ENCODE data around the gene CHRNA4.

CHRNA4 gene

DNA sequence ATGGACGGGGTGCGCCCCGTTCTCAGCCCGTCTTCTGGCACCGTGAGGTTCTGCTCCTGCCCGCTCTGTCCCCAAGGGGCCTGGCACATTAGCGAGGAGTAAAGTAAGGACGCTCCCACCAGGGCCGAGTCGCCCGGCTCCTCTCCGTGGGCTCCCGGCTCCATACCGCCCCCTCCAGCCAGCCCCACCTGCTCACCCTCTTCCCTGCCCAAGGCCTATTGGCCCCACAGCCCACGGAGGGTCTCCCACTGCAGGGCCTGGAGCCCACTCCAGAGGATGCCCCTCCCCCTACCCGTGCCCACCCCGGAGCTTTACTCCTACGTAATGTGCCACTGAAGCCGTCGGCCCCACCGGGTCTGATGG lies 47.5 kb upstream of the CHRNA4 start:
- Histone ChIP-seq H3K4ac (ENCODE audit: low read length) (no peak overlapping the region), H2BK15ac (ENCODE audit: low read length) (peak overlapping the region; percentile 75), H3K14ac (ENCODE audit: low read length) (no peak overlapping the region), H3K4me3 (ENCODE audit: low read length in 2 of 2) (no peak overlapping the region), H2BK120ac (ENCODE audit: low read depth, low read length) (peak overlapping the region; percentile 61), H3K4me1 (ENCODE audit: control insufficient read depth in 2 of 2, insufficient read depth in 1 of 2, low read depth in 1 of 2, low read length in 2 of 2) (peaks cover 2 to 11% of the 10 kb centered on the region in 2 donors), H2BK12ac (ENCODE audit: low read length) (no peak overlapping the region), H3K9ac (ENCODE audit: low read depth, low read length, poor library complexity) (no peak overlapping the region), H3K27me3 (ENCODE audit: control insufficient read depth in 3 of 3, insufficient read depth in 3 of 3, low read depth in 1 of 3, low read length in 3 of 3) (no peaks in the 10 kb centered on the region), H4K8ac (ENCODE audit: low read depth, low read length) (no peak overlapping the region), H3K18ac (ENCODE audit: low read length) (peak overlapping the region; percentile 64), H3K9me3 (replicated peaks in 1 of 2; ENCODE audit: control insufficient read depth in 2 of 2, insufficient read depth in 1 of 2, low read depth in 1 of 2, low read length in 2 of 2) (peaks cover 0 to 2% of the 10 kb centered on the region in 2 donors), H3K23ac (ENCODE audit: low read depth, low read length, poor library complexity) (no peak overlapping the region), H3K27ac (replicated peaks; ENCODE audit: low read length) (no peak overlapping the region), H3K4me2 (ENCODE audit: insufficient read depth, low read length, poor library complexity, severe bottlenecking) (no peak overlapping the region), H2AFZ (ENCODE audit: low read length) (no peak overlapping the region), H4K91ac (ENCODE audit: low read depth, low read length, poor library complexity) (no peak overlapping the region), H3K36me3 (replicated peaks in 1 of 2; ENCODE audit: control insufficient read depth in 2 of 2, insufficient read depth in 2 of 2, low read length in 2 of 2) (peaks cover 2 to 3% of the 10 kb centered on the region in 2 donors), H3K79me1 (ENCODE audit: low read depth, low read length) (peaks cover under 1% of the 10 kb centered on the region), H2BK5ac (ENCODE audit: low read length) (peak overlapping the region; percentile 75), H2AK5ac (ENCODE audit: low read depth, low read length) (peak overlapping the region; percentile 92)
- no peak for DNase-seq (ENCODE audit: low spot score)
- WGBS, 2 donors (ENCODE audit: extremely low coverage in 2 of 2, insufficient read length in 2 of 2, insufficient replicate concordance in 1 of 2), result no CpG with 5 or more reads among the region's 21 CpGs

DNA sequence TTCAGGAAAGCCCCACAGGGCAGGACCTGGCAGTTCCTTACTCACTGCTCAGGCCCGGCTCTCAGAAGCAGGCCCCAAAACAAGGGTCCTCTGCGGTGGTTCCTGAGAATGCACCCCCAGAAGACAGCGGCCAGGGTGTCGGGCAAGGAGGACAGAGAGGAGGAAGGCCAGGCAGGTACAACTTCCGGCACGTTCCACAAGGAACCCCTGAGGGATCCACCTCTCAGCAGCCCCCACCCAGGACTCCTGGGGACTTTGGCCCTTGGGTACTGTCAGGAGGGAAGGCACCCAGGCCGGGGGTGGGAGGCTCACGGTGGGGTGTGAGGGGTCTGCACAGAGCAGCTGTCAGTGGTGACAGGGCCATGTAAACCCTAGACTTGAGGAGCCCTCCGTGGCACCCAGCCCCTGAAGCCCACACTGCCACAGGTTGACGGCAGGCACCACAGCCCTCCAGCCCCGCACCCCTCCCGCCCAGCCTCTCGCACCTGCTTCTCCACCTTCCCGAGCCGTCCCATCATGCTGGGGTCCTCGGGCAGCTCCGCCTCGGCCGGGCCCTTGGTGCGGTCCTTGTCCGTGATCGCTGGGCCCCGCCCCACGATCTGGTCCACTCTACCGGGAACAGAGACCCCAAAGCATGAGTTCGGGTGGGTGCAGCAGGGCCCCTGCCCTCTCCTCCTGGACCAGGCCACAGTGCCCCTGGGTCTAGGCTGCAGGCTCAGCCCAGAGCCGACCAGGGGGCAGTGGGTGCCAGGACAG lies 47.0 kb upstream of the CHRNA4 start:
- no peak overlapping the region for H3K4ac ChIP-seq (ENCODE audit: low read length)
- no peak overlapping the region for H4K8ac ChIP-seq (ENCODE audit: low read depth, low read length)
- H3K14ac ChIP-seq (ENCODE audit: low read length), result no peak overlapping the region
- peaks cover 0 to 3% (median 0%) of the 10 kb centered on the region in 3 experiments for H3K27me3 ChIP-seq (ENCODE audit: control insufficient read depth in 3 of 3, insufficient read depth in 3 of 3, low read depth in 1 of 3, low read length in 3 of 3)
- no CpG with 5 or more reads among the region's 27 CpGs for WGBS, 2 donors (ENCODE audit: extremely low coverage in 2 of 2, insufficient read length in 2 of 2, insufficient replicate concordance in 1 of 2)
- peaks cover 2 to 3% of the 10 kb centered on the region in 2 donors for H3K36me3 ChIP-seq (replicated peaks in 1 of 2; ENCODE audit: control insufficient read depth in 2 of 2, insufficient read depth in 2 of 2, low read length in 2 of 2)
- H2BK15ac ChIP-seq (ENCODE audit: low read length), result peak overlapping the region; percentile 75
- peak overlapping the region; percentile 61 for H2BK120ac ChIP-seq (ENCODE audit: low read depth, low read length)
- H3K4me1 ChIP-seq (ENCODE audit: control insufficient read depth in 2 of 2, insufficient read depth in 1 of 2, low read depth in 1 of 2, low read length in 2 of 2), result peaks cover 7 to 11% of the 10 kb centered on the region in 2 donors
- H3K18ac ChIP-seq (ENCODE audit: low read length), result peak overlapping the region; percentile 64
- H3K9ac ChIP-seq (ENCODE audit: low read depth, low read length, poor library complexity), result peak overlapping the region; percentile 21
- no peak overlapping the region for H3K4me3 ChIP-seq (ENCODE audit: low read length in 2 of 2)
- no peak overlapping the region for H2AFZ ChIP-seq (ENCODE audit: low read length)
- H3K23ac ChIP-seq (ENCODE audit: low read depth, low read length, poor library complexity), result peak overlapping the region; percentile 85
- H3K4me2 ChIP-seq (ENCODE audit: insufficient read depth, low read length, poor library complexity, severe bottlenecking), result no peak overlapping the region
- H3K9me3 ChIP-seq (replicated peaks in 1 of 2; ENCODE audit: control insufficient read depth in 2 of 2, insufficient read depth in 1 of 2, low read depth in 1 of 2, low read length in 2 of 2), result peaks cover 0 to 6% of the 10 kb centered on the region in 2 donors
- peak overlapping the region; percentile 92 for H2AK5ac ChIP-seq (ENCODE audit: low read depth, low read length)
- H3K27ac ChIP-seq (replicated peaks; ENCODE audit: low read length), result no peak overlapping the region
- H2BK12ac ChIP-seq (ENCODE audit: low read length), result no peak overlapping the region
- peaks cover 3% of the 10 kb centered on the region for H3K79me1 ChIP-seq (ENCODE audit: low read depth, low read length)
- DNase-seq (ENCODE audit: low spot score), result no peak
- H2BK5ac ChIP-seq (ENCODE audit: low read length), result no peak overlapping the region
- no peak overlapping the region for H4K91ac ChIP-seq (ENCODE audit: low read depth, low read length, poor library complexity)

DNA sequence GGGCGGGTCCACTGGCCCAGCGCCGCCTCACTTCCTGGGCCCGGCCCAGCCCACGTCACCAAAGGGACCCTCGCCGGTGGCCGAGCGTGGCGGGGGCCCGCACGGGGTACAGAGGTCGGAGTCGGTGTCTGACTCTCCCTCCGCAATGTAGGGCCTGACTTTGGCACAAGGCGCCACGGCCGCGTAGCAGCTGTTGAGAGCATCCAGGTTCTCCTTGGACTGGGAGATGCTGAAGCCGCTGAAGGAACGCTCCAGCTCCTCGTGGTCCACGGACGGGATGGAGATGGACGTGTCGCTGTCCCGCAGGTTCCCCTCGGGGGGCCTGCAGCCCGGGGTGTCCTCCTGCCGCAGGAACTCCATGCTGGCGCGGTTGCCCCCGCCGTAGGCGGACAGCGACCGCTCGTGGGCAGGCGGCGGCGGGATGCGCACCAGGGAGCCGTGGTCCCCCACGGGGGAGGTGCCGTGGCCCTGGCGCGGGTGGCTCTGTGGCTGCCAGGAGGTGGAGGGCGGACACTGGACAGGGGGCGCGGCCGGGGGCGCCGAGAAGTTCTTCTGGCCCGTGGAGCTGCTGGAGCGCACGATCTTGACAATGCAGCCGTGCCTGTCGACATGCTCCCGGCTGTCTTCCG lies 45.6 kb upstream of the CHRNA4 start:
- Histone ChIP-seq H3K27ac (replicated peaks; ENCODE audit: low read length) (no peak overlapping the region), H3K9me3 (replicated peaks in 1 of 2; ENCODE audit: control insufficient read depth in 2 of 2, insufficient read depth in 1 of 2, low read depth in 1 of 2, low read length in 2 of 2) (peaks cover 0 to 6% of the 10 kb centered on the region in 2 donors), H4K8ac (ENCODE audit: low read depth, low read length) (no peak overlapping the region), H3K36me3 (replicated peaks in 1 of 2; ENCODE audit: control insufficient read depth in 2 of 2, insufficient read depth in 2 of 2, low read length in 2 of 2) (no peaks in the 10 kb centered on the region), H2BK15ac (ENCODE audit: low read length) (no peak overlapping the region), H3K9ac (ENCODE audit: low read depth, low read length, poor library complexity) (no peak overlapping the region), H2BK5ac (ENCODE audit: low read length) (no peak overlapping the region), H3K27me3 (ENCODE audit: control insufficient read depth in 3 of 3, insufficient read depth in 3 of 3, low read depth in 1 of 3, low read length in 3 of 3) (peaks cover 0 to 3% (median 0%) of the 10 kb centered on the region in 3 experiments), H3K4ac (ENCODE audit: low read length) (no peak overlapping the region), H3K18ac (ENCODE audit: low read length) (no peak overlapping the region), H2BK12ac (ENCODE audit: low read length) (no peak overlapping the region), H4K91ac (ENCODE audit: low read depth, low read length, poor library complexity) (no peak overlapping the region), H3K4me3 (ENCODE audit: low read length in 2 of 2) (no peak overlapping the region), H3K4me1 (ENCODE audit: control insufficient read depth in 2 of 2, insufficient read depth in 1 of 2, low read depth in 1 of 2, low read length in 2 of 2) (peaks cover 6 to 7% of the 10 kb centered on the region in 2 donors), H3K4me2 (ENCODE audit: insufficient read depth, low read length, poor library complexity, severe bottlenecking) (no peak overlapping the region), H3K14ac (ENCODE audit: low read length) (peak overlapping the region; percentile 38), H3K79me1 (ENCODE audit: low read depth, low read length) (peaks cover 3% of the 10 kb centered on the region), H2BK120ac (ENCODE audit: low read depth, low read length) (no peak overlapping the region), H2AFZ (ENCODE audit: low read length) (no peak overlapping the region), H3K23ac (ENCODE audit: low read depth, low read length, poor library complexity) (no peak overlapping the region), H2AK5ac (ENCODE audit: low read depth, low read length) (no peak overlapping the region)
- WGBS, 2 donors (ENCODE audit: extremely low coverage in 2 of 2, insufficient read length in 2 of 2, insufficient replicate concordance in 1 of 2), result no CpG with 5 or more reads among the region's 60 CpGs
- no peak for DNase-seq (ENCODE audit: low spot score)

DNA sequence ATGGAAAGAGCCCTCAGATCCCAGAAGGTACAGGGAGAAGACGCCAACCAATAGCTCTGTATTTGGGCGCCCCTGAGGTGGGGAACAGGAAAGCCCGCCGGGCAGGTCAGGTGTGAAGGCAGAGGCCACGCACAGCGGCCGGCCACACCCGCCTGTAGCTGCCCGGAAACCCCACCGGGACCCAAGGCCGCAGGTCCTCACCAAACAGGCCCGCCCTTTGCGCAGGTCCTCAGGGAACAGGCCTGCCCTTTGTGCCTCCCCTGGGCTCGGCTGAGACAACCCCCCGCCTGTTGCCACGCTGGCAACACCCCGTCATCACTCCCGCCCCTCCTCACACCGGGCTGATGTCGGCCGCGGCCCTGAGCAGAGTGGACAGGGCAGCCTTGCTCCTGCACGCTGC lies 44.9 kb upstream of the CHRNA4 start:
- no peak overlapping the region for H2BK15ac ChIP-seq (ENCODE audit: low read length)
- H4K8ac ChIP-seq (ENCODE audit: low read depth, low read length), result no peak overlapping the region
- H4K91ac ChIP-seq (ENCODE audit: low read depth, low read length, poor library complexity), result no peak overlapping the region
- no peak overlapping the region for H2BK12ac ChIP-seq (ENCODE audit: low read length)
- peak overlapping the region; percentile 28 for H3K18ac ChIP-seq (ENCODE audit: low read length)
- H3K4me3 ChIP-seq (ENCODE audit: low read length in 2 of 2), result no peak overlapping the region
- H3K14ac ChIP-seq (ENCODE audit: low read length), result peak overlapping the region; percentile 4
- no peak overlapping the region for H2AFZ ChIP-seq (ENCODE audit: low read length)
- H3K9me3 ChIP-seq (replicated peaks in 1 of 2; ENCODE audit: control insufficient read depth in 2 of 2, insufficient read depth in 1 of 2, low read depth in 1 of 2, low read length in 2 of 2), result peaks cover 0 to 6% of the 10 kb centered on the region in 2 donors
- no peak for DNase-seq (ENCODE audit: low spot score)
- H3K4me1 ChIP-seq (ENCODE audit: control insufficient read depth in 2 of 2, insufficient read depth in 1 of 2, low read depth in 1 of 2, low read length in 2 of 2), result peaks cover 6 to 7% of the 10 kb centered on the region in 2 donors
- no peak overlapping the region for H3K4me2 ChIP-seq (ENCODE audit: insufficient read depth, low read length, poor library complexity, severe bottlenecking)
- no peaks in the 10 kb centered on the region for H3K36me3 ChIP-seq (replicated peaks in 1 of 2; ENCODE audit: control insufficient read depth in 2 of 2, insufficient read depth in 2 of 2, low read length in 2 of 2)
- no peak overlapping the region for H3K9ac ChIP-seq (ENCODE audit: low read depth, low read length, poor library complexity)
- no CpG with 5 or more reads among the region's 23 CpGs for WGBS, 2 donors (ENCODE audit: extremely low coverage in 2 of 2, insufficient read length in 2 of 2, insufficient replicate concordance in 1 of 2)
- H2BK5ac ChIP-seq (ENCODE audit: low read length), result peak overlapping the region; percentile 71
- no peak overlapping the region for H3K4ac ChIP-seq (ENCODE audit: low read length)
- H3K27ac ChIP-seq (replicated peaks; ENCODE audit: low read length), result no peak overlapping the region
- peaks cover 0 to 3% (median 0%) of the 10 kb centered on the region in 3 experiments for H3K27me3 ChIP-seq (ENCODE audit: control insufficient read depth in 3 of 3, insufficient read depth in 3 of 3, low read depth in 1 of 3, low read length in 3 of 3)
- H2BK120ac ChIP-seq (ENCODE audit: low read depth, low read length), result no peak overlapping the region
- peak overlapping the region; percentile 56 for H2AK5ac ChIP-seq (ENCODE audit: low read depth, low read length)
- peaks cover 3% of the 10 kb centered on the region for H3K79me1 ChIP-seq (ENCODE audit: low read depth, low read length)
- H3K23ac ChIP-seq (ENCODE audit: low read depth, low read length, poor library complexity), result no peak overlapping the region
